DND-41 (cell line): ENCODE results near the gene GJB4.

Experiments used
- ATAC-seq: fragments of 200-7000 bp; cut with Tn5 transposase; 3 replicates; pipeline ENCODE4 v1.9.1; 2021; ENCODE audit warnings: low read depth; ENCODE audit not compliant: insufficient read depth
- DNase-seq: peaks from one replicate; pipeline ENCODE4 v3.0.0-alpha.2; 2020
- H2AFZ ChIP-seq: 2 replicates; pipeline ENCODE4 v1.6.0; 2012; ENCODE audit warnings: low read depth, low read length
- H3K27ac ChIP-seq: 2 replicates; pipeline ENCODE4 v1.5.1; 2012; ENCODE audit warnings: low read length, inconsistent platforms
- H3K27me3 ChIP-seq: fragments of 200-600 bp; sonication (generic); 2 replicates; pipeline ENCODE4 v1.6.0; 2012; ENCODE audit warnings: low read length, mild to moderate bottlenecking, inconsistent platforms; ENCODE audit not compliant: insufficient read depth, poor library complexity
- H3K36me3 ChIP-seq: 2 replicates; pipeline ENCODE4 v1.5.1; 2012; ENCODE audit warnings: low read length, inconsistent platforms; ENCODE audit not compliant: insufficient read depth
- H3K4me1 ChIP-seq: 2 replicates; pipeline ENCODE4 v1.5.1; 2012; ENCODE audit warnings: mild to moderate bottlenecking, low read length; ENCODE audit not compliant: insufficient read depth
- H3K4me2 ChIP-seq: 2 replicates; pipeline ENCODE4 v1.6.0; 2012; ENCODE audit warnings: mild to moderate bottlenecking, moderate library complexity, low read length, inconsistent platforms; ENCODE audit not compliant: insufficient read depth
- H3K4me3 ChIP-seq, 2 experiments: fragments of 200-600 bp in 1 of 2; shearing (Covaris generic) in 1 of 2; 2 replicates each; pipeline ENCODE4 v1.5.1; 2012 to 2016; ENCODE audit warnings: inconsistent platforms in 2 of 2, low read length in 2 of 2, mild to moderate bottlenecking in 2 of 2, low read depth in 1 of 2, moderate library complexity in 1 of 2
- H3K79me2 ChIP-seq: 2 replicates; pipeline ENCODE4 v1.6.0; 2012; ENCODE audit warnings: low read length, inconsistent platforms; ENCODE audit not compliant: insufficient read depth
- H3K9ac ChIP-seq: 2 replicates; pipeline ENCODE4 v1.6.0; 2012; ENCODE audit warnings: low read depth, mild to moderate bottlenecking, inconsistent platforms, low read length, moderate library complexity
- H3K9me3 ChIP-seq: 2 replicates; pipeline ENCODE4 v1.5.1; 2012; ENCODE audit warnings: low read length, moderate library complexity, mild to moderate bottlenecking, inconsistent platforms; ENCODE audit not compliant: insufficient read depth, severe bottlenecking
- H4K20me1 ChIP-seq: 2 replicates; pipeline ENCODE4 v1.6.0; 2012; ENCODE audit warnings: low read length; ENCODE audit not compliant: insufficient read depth
- EZH2 ChIP-seq: IDR thresholded peaks from 3 replicates; pipeline ENCODE4 v1.6.1; 2012; ENCODE audit warnings: borderline replicate concordance, low read depth, mild to moderate bottlenecking, moderate library complexity, low read length, inconsistent platforms; ENCODE audit not compliant: severe bottlenecking
- TF ChIP-seq, protein P1 (sequence below): IDR thresholded peaks from 2 replicates; pipeline ENCODE4 v1.5.1; 2012; ENCODE audit warnings: borderline replicate concordance, low read length, moderate library complexity, mild to moderate bottlenecking; ENCODE audit not compliant: poor library complexity, severe bottlenecking; ENCODE audit errors: extremely low read depth

The GJB4 gene

DNA sequence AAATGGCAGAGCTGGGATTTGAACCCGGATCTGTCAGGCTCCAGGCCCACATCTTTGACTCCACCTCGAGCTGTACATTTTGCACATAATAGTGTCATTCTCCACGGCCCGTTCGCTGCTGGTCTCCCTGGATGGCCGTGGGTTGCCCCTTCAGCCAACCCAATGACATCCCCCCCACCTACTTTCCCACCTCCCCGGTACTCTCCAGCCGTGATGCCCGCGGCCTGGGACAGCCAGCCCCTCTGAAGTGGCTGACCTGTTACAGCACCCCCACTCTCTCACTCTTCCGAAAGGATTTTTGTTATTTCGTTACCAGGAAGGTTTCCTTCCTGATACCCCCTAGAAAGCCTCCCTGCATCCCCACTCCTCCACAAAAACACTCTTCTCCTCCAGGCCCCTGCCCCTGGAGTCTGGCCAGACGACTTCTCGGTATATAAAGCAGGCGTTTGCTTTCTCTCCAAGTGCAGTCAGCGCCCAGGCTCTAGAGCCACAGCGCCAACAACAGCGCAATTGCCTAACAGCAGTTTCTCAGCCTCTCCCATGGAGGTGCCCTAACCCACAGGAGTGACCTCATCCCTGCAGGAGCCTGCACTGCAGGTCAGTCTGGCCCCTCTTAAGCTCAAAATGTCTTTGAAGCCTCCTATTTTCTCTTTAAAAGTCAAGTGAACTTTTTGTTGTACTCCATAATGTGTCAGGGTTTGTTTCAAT lies 19.2 kb upstream of the GJB4 start:
- Histone ChIP-seq H3K4me1 (0 out of 2 replicates have a peak, but pooled peaks cover 2% of the 10 kb centered on the region), H4K20me1 (0 out of 2 replicates have a peak, but pooled peaks cover 11% of the 10 kb centered on the region), H3K4me3 (no peak overlapping the region), H3K9me3 (no peaks in the 10 kb centered on the region), H3K27ac (no peak overlapping the region), H3K36me3 (no peaks in the 10 kb centered on the region), H3K4me2 (no peak overlapping the region), H3K79me2 (no peaks in the 10 kb centered on the region), H3K27me3 (peaks cover 3% of the 10 kb centered on the region), H3K9ac (no peak overlapping the region), H2AFZ (no peak overlapping the region)
- DNase-seq (no peak), ATAC-seq (no peak)
- TF ChIP-seq, protein P1, sequence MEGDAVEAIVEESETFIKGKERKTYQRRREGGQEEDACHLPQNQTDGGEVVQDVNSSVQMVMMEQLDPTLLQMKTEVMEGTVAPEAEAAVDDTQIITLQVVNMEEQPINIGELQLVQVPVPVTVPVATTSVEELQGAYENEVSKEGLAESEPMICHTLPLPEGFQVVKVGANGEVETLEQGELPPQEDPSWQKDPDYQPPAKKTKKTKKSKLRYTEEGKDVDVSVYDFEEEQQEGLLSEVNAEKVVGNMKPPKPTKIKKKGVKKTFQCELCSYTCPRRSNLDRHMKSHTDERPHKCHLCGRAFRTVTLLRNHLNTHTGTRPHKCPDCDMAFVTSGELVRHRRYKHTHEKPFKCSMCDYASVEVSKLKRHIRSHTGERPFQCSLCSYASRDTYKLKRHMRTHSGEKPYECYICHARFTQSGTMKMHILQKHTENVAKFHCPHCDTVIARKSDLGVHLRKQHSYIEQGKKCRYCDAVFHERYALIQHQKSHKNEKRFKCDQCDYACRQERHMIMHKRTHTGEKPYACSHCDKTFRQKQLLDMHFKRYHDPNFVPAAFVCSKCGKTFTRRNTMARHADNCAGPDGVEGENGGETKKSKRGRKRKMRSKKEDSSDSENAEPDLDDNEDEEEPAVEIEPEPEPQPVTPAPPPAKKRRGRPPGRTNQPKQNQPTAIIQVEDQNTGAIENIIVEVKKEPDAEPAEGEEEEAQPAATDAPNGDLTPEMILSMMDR: no peak
- no peak for TF ChIP-seq EZH2

DNA sequence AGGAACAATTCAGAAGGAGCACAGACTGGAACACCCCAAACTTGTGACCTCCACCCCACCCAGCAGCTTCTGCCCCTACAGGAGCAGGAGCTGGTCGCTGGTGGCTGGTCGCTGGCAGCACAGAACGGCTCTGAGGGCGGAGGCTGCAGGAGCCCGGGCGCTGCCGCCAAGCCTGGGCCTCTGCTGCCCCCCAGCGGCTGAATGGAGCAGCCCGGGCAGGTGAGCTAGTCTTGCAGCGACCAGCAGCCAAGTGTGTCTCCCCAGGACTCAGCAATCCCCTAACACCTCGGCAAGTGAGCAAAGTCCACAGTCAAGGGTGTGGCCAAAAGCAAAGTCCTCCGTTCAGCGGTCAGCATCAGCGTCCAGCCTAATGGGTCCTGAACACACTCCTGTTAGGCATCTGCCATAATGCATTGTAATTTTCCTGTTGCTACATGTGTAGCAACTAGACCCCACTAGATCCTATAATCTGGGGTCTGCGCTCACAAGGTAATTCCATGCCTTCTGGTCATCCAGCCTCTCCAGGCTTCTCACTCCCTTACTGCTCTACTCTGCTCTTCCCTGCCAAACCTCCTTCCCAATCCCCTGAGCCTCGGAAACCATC lies 16.8 kb upstream of the GJB4 start:
- peak; percentile 99 for ATAC-seq
- Histone ChIP-seq H2AFZ (no peak overlapping the region), H3K4me2 (no peak overlapping the region)

DNA sequence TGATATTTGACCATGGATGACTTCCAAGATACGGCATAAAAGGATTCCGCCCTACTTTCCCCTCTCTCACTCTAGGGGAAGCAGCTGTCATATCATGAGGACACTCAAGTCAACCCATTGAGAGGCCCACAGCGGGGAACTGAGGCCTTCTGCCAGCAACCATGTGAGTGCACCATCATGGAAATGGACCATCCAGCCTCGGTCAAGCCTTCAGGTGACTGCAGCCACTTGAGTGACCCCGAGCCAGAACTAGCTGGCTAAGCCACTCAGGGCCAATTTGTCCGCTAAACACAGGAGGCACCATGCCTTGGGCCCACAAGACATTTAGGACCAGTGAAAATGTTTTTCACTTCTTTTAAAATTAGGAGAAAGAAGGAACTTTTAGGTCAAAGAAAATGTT lies 15.8 kb upstream of the GJB4 start:
- peaks cover 3% of the 10 kb centered on the region for H3K27me3 ChIP-seq
- no peak for TF ChIP-seq EZH2
- TF ChIP-seq, protein P1: no peak
- H4K20me1 ChIP-seq: peaks cover 11% of the 10 kb centered on the region; the same call in 1 of the 2 replicates
- no peak overlapping the region for H3K4me2 ChIP-seq
- no peaks in the 10 kb centered on the region for H3K79me2 ChIP-seq
- H2AFZ ChIP-seq: no peak overlapping the region
- H3K27ac ChIP-seq: no peak overlapping the region
- no peaks in the 10 kb centered on the region for H3K9me3 ChIP-seq
- no peak overlapping the region for H3K4me3 ChIP-seq
- ATAC-seq (no peak), DNase-seq (no peak)
- no peaks in the 10 kb centered on the region for H3K36me3 ChIP-seq
- no peak overlapping the region for H3K9ac ChIP-seq
- H3K4me1 ChIP-seq: 0 out of 2 replicates have a peak, but pooled peaks cover 2% of the 10 kb centered on the region

More for the DNA sequence above, 16.8 kb upstream of the GJB4 start:
- H3K4me3 ChIP-seq: no peak overlapping the region
- no peak overlapping the region for H3K27ac ChIP-seq
- TF ChIP-seq EZH2: no peak
- TF ChIP-seq, protein P1: peak; percentile 95
- no peaks in the 10 kb centered on the region for H3K79me2 ChIP-seq
- H3K27me3 ChIP-seq: peaks cover 3% of the 10 kb centered on the region
- H3K4me1 ChIP-seq: 0 out of 2 replicates have a peak, but pooled peaks cover 2% of the 10 kb centered on the region
- no peak overlapping the region for H3K9ac ChIP-seq
- no peaks in the 10 kb centered on the region for H3K36me3 ChIP-seq
- peak; percentile 74 for DNase-seq
- H3K9me3 ChIP-seq: no peaks in the 10 kb centered on the region
- 0 out of 2 replicates have a peak, but pooled peaks cover 11% of the 10 kb centered on the region for H4K20me1 ChIP-seq
